HK-2 (cell line): Measurements from ENCODE around the gene CNNM3.

ENCODE experiments used
- DNase-seq: peaks from one replicate; pipeline ENCODE4 v3.0.0-alpha.2; 2018; ENCODE audit not compliant: unreplicated experiment

Gene CNNM3

DNA sequence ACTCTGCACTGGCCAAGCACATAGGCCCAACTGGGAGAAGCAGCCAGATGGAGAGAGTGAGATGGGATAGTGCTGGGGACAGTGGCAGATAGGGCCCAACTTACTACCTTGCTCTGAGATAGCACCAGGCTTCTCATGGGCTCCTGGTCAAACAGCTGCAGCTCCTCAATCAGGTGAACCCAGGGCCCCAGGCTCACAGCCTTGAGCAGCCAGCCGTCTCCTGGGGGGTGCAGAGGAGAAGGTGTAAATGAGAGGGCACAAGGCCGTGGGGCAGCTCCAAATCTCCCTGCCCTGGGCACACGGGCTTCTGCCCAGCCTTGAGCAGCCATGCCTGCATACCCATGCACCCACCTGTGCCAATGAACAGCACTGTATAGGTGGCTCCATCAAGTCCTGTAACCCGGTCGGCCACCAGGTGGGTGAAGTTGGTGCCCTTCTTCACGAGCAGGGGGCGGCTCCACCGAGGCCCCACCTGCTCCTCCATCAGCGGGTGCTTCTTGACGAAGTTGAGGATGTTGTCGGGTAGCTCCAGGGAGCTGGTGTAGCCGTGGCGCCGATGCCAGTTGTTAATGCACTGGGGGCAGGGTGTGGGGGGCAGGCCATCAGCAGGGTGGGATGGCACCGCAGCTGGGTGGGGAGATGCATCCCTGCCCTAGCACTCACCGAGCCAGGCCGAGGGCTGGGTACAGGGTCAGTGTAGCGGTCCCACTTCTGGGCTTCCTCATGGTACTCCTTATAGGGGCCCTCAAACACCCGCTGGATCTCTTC, 47.7 kb downstream of the CNNM3 start:
- DNase-seq, result no peak

DNA sequence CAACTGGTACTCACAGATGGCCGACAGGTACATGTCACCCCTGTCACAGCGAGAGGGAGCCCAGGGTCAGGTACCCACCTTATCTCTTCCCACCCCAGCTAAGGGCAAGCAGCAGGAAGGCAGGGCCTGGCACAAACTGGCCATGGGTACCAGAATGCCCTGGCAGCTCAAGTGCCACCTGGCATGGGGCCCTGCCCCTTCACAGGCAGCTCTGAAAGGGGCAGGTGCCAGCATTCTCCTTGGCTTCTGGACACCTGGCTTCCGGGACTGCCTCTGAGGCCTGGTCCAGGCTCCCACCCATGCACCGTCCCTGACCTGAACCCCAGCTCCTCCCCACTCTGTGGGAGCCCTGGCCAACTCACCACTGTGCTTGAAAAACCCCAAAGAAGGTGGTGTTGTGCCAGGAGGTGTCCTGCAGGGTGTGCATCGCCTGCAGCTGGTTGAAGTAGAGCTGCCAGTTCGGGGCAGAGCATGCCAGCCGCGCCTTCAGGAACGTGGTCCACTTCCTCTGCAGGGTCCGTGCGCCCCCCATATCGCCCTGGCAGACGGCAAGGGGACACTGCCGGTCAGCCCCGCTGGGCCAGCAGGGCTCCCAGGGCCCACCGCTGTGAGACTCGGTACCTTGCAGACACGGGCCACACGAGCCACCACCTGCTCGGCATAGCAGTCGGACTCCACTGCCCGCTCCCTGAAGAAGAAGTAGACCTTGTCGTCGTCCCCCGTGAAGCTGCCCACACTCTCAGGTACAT, 48.4 kb downstream of the CNNM3 start:
- DNase-seq, result no peak

DNA sequence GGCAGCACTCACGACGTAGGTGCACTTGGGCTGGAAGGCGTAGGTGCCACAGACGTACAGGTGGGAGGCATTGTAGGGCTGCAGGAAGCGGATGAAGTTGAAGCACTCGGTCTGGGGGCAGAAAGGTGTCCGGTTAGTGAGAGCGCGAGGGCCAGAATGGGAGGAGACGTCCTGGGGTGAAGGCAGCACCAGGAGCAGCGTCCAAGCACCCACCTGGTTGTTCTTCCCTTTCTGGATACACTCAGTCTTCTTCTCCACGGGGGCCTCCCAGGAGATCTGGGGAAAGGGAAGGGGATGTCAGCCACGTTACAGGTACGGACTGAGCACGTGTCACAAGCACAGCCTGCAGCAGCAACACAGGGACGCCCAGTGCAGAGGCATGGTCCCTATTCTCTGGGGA, 49.6 kb downstream of the CNNM3 start:
- DNase-seq, result no peak

DNA sequence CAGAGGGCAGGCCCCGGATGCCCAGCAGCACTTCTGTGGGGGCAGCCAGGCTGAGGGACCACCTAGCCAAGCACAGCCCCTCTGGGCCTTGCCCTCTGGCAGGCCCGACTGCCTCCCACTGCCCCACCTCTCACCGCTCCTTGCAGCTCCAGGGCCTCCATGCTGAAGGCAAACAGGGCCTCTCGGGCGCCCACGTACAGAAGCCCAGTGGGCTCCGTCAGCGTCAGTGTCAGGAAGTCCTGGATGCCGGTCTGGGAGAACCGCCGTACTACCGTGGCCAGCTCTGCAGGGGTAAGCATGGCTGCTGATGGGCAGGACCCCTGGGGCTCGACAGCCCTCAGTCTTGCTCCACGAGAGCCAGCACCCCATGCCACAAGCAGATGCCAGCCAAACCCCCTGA, 50.1 kb downstream of the CNNM3 start:
- DNase-seq, result no peak

DNA sequence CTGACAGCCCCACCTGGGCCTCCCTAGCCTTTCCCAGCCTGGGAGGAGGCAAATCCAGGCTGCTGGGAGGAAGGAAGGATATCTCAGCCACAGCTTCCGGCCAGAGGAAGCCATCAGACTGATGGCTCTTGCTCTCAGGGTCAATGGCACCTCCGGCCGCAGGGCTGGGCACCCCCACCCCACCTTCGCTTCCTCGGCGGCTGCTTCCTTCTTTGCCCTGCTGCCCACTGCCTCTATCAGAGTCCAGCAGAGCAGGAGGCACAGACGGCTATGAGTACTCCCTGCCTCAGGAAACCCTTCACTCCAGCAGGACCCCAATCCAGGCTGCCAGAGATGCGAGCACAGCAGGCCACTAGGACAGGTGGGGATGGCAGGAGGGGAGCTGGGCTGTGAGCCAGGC, 50.5 kb downstream of the CNNM3 start:
- no peak for DNase-seq

DNA sequence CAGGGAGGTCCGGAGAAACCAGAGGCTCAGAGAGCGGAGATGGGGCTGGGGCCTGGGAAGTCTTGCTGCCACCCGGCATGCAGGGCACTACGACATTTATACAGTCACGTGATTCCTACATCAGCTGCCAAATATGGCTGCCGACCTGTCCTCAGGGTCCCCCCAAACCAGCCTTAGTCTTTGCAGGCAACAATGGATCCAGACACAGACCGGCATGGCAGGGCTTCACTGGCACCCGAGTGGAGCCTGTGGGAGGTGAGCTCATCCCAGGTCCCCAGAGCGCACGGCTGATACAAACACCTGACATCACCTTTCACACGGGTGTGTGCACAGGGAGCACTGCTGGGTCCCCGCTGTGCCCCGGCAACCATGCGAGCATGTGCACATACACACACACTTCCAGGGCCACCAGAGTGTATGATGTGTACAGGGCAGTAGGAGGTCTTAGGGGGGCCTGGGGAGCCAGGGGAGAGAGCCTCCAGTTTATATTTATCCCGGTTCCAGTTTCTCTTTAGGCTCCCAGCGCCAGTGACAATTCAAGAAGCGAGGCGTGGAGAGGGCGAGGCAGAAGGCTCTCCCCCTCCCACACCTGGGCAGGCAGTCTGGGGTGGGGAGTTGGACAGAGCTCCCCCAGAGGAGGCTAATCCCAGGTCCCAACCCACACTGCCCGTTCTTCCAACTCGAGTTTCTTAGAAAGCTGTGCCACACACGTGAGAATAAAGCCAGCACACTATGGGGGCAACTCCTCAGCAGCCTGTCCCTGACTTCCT, 51.1 kb downstream of the CNNM3 start:
- DNase-seq, result no peak

DNA sequence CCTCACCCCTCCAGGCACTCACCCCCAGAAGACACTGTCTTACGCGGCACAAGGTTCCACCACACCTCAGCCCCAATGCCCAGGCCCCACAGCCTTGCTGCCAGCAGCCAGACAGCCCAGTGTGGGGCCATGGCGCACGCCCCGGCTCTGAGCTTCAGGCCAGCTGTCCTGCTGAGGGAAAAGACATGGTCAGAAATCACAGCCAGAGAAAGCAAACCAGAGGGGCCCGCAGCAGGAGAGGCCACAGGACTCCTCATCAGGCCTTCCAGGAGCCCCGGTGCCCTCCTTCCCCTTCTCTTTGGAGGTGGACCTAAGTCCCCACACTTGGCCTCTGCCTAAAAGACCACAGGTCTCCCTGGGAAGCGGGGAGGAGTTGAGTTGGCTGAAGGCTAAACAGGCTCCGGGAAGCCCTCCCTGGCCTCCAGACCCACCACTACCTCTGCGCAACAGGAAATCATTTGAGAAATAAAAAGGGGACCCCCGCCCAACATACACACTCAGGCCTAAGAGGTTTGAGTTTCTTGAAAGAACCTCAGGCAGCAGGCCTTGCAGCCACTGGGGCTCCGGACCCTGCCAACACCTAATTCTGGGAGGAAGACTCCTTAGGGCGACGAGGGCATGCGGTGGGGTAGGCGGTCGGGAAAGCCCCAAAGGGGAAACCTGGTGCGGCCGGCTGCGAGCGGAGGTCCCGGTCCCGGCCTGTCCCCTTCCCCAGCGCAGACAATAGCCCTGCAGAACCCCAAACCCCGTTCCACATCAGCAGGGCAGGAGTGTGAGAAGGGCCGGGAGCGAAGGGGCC, 51.9 kb downstream of the CNNM3 start:
- DNase-seq, result no peak

DNA sequence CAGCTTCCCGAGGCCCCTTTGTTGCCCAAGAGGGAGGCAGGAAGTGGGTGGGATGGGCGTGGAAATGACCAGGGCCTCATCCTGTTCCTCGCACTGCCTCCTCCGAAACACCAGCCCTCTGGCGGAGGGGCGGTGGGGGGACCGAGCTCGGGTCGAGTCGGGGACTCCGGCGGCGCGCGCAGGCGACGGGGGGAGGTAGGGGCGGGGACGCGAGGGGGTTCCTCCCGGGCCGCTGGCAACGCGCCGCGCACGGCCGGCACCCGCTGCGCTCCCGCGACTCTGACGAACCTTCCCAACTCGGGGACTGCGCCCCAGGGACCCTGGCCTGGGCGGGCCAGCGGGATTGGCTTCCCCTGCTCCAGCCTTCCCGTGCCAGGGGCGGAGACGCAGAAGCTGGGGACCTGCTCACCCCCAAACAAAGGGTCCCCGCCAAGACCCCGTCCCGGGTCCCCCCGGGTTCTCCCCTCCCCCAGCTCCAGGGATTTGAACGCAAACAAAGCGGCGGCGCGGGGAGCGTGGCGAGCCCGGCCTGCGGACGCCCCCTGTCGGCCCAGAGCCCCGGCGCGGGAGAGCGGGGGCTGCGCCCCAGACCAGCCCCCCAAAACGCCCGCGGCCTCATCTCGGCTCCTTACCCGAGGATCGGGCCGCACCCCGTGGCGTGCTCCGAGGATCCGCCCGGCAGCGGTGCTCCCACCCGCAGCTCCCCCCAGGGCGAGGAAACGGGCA, 52.6 kb downstream of the CNNM3 start:
- peak; percentile 89 for DNase-seq

DNA sequence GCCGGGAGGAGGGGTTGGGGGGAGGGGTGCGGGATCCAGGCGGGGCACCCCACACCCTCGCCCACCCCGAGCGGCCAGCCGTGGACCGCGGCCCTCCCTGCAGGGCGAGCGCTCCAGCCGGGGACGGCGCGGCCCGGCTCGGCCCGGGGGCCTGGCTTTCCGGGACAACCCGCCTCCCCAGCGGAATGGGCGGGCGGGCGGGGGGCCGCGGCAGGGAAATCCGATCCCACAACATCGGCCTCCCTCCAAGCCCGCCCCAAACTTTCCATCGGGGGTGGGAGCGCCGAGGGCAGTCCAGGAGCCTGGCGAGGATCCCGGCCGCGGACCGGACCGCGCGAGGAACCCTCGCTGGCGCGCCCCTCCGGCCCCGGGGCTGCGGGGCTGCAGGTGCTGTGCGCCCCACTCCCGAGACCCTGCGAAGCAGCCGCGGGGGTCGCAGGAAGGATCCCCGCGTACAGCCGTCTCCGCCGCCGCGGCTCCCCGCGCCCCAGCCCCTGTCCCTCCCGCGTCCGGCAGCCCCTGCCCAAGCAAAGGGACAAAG, 53.3 kb downstream of the CNNM3 start:
- DNase-seq, result peak; percentile 72

DNA sequence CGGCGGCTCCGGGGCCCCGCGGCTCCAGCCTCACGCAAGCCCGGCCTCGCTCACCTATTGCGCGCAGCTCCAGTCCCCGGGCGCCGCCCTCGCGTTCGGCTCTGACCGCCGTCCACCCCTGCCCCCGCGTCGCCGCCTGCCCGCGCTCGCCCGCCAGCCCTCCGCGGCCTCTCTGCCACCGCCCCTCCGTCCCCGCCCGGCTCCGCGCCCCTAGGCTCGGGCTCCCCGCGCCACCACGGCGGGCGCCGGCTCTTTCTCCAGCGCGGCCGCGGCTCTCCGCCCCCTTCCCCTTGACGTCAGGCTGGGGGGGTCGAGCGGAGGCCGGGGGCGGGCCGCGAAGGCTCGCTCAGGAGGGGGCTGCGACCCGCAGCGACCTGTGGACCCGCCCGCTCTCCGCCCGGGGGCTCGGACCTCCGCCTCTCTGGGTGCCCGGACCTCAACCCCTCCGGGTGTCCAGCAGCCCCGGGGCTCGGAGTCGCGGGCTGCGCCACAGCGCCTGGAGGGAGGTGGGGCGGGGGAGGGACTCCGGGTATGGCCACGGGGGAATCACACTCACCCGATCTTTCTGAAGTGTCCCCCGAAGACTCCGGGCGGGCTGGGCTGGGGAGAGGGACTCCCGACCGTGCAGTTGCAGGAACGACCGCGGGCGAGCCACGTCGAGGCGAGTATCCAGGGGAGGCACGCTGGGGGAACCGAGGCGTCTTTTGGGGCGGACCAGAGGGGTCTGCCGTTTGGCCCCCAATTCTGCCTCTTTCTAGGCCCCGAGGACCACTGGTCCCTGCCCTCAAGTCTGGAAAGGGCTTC, 54.0 kb downstream of the CNNM3 start, which contains the start of gene SEMA4C:
Gene SEMA4C, minus strand, starts transcription at position 259 of the 804 bp plus-strand sequence. CDS start 2,194 bp downstream, outside the sequence.
- peak; percentile 51 for DNase-seq

DNA sequence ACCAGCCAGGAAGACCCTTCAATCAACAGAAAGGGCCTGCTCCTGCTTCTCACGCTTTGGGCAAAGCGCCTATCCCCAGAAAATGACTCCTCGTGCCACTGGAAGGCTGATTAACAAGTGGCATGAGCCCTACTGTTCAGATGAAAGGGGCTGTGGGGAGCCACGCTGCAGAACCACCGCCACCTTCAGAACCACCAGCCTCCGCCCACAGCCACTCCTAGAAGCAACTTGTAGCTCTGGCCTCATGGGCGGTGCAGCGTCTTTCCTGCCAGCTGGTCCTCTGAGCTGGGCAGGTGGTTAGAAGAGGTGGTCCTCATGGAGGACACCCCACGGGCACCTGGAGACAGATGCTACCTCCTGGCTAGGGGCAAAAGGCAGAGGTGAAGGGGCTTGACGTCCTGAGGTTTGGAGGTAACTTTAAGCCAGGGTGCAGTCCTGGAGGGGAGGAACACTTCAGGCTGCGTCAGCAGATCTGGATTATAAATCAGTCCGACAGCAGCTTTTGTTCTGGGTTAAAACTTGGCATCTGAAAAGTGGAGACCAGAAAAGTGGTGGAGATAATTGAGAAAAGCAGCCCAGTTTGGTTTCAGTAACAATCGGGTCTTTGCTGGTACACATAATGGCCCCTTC, 54.7 kb downstream of the CNNM3 start:
- DNase-seq, result no peak

DNA sequence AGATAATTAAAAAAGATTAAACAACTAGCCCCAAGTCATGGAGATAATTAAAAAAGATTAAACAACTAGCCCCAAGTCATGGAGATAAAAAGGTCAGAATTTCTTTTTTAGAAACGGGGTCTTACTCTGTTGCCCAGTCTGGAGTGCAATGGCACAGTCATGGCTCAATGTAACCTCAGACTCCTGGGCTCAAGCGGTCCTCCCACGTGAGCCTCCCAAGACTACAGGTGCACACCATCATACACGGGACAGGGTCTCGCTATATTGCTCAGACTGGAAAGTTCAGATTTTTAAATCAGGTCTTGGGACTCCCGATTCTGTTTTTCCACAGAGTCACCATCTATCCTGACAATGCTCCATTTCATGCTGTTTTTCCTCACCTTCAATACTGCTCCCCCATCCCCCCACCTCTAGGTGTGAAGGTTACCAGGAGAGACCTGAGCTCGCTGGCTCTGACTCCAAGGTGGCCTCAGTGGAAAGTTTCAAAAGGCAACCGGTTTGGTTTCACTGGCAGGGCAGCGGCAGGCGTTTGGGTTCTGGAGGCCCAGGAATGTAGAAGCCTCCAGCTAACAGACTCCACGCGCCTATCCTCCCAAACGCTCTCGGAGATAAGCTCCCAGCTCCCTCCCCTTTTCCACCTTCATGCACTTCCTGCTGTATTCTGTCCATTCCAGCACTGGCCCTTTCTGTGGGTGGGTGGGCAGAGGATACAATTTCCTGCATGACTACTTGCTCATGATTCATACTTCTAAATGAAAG, 56.7 kb downstream of the CNNM3 start:
- no peak for DNase-seq

DNA sequence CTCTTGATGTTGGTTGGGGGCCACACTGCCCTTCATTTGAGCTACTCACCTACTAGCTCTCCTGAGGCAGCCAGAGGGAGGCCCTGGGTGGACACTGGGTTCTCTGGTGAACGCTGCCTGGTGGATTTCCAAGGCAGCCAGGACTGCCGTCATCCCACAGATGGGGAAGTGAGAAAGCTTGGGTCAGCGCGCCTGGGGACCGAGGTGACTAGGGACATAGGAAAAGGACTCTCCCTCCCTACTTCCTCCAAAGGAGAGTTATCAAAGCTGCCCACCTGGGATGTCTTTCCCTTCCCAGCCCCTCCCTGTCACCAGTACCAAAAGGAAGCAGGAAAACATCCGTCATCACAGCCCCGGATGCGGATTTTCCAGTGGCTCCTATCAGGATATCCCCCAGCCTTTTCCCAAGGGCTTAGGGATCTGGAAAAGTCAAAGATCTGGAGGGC, 57.6 kb downstream of the CNNM3 start:
- no peak for DNase-seq

DNA sequence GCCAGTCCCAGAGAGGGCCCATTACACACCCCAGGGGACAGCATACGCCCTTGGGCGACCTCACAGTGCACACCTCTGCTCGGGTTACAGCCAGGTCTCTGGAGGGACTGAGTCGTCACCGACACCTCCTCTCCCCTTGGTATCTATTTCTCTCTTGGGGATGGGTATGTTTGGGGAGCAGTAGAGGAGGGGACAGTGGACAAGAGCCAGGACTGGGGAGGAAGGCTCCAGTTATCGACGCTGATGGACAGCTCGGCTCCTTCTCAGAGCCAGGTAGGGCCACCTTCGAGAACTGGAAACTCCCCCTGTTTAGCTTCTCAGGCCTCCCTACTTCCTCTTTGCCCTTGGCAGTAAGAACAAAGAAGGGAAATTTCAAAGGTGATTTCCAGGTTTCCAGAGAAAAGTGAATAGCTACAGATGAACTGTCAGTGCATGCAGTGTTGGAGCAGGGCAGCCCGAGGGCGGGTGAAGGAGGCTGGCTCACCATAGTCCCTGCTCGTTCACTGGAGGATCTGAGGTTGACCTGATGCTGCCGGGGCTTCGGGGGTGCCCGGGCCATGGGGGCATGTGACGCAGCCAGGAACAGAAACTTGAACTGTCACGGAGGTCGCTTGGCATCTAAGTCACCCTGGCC, 58.2 kb downstream of the CNNM3 start:
- no peak for DNase-seq

DNA sequence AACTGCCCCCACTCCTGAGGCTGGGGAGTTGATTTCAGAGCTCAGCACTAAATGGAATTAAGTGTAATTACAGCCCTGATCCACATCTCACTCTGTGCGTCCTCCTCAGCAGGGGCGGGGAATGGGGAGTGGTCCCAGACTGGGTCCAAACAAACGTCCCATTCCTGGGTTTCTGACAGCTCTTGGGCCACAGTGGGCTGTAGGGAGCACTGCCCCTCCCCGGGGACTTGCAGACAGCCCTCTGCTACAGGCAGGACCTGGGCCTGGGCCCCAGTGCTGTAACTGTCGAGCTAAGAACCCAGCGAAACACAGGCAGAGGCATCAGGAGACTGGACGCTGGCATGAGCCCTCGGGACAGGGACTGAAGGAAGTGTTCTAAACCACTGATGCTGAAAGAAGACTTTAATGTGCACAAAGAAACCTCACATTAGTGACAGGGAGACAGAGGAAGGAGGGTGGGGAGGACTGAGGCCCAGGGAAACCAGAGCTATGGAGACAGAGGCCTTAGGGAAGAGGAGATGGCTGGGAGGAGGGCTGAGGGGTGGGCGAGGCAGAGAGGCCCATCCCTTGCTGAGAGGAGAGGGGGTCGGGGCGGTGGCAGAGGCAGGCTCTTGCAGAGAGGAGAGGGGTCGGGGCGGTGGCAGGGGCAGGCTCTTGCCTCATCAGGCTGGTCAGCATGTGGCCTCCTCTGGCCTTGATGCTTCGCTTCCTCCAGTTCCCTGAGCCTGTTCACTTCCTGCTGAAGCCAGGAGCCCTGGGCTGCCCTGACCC, 59.6 kb downstream of the CNNM3 start:
- DNase-seq, result no peak

DNA sequence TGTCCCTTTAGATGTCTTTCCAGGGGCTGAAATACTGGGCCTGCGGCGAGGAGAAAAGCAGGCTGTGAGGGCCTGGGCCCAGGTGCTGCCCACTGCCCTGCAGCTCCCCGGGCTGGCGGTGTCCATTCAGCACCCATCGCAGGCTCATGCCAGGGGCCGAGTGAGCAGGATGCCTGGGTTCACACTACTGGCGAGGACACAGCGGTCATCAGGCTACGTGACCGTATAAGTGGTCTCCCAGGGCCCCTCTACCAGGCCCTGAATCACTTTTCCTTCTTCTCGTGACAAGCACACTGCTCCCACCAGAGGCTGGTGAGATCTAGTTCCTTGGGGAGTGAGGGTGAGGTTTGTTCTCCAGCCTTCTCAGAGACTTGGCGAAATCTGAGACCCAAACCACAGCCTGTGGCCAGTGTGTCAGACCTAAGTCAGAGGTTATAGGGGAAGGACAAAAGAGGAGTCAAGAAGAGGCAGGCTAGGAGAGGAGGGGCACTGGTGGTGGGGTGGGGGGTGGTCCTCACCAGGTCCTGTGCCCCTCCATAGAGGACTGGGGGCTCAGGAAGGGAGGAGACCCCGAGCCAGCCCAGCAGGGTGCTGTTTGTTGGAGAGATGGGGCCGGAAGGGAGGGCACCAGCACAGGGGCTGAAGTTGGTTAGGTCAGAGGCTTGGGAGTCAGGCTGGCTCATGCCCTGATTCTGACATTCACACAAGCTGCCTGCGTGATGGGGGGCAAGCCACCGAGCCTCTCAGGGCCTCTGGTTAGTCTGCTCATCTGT, 60.4 kb downstream of the CNNM3 start:
- DNase-seq, result no peak
